ENCODE data around the gene KCNJ16.

Gene KCNJ16

DNA sequence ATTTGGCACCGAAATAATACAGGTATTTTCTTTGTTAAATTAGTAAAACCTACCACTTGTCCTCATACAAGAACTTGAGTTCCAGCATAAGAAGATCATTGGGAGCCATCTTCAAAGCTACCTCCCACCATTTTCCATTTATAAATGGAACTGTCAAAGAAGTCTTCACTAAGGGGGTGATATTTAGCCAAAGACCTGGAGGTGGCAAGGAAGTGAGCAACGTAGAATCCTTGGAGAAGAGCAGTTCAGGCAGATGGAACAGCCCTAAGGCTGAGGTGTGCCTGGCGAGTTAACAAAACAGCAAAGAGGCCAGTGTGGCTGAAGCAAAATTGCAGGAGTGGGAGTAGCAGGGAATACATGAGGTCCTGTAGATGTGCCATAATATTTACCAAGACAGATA, 1.8 kb downstream of the KCNJ16 start:
- Histone ChIP-seq H3K9ac (ENCODE audit: low read length) (no peak overlapping the region), H2AK5ac (ENCODE audit: low read length) (no peak overlapping the region), H3K4ac (ENCODE audit: low read depth, low read length) (no peak overlapping the region), H3K18ac (ENCODE audit: low read length) (no peak overlapping the region), H3K4me1 (ENCODE audit: control insufficient read depth, low read depth, low read length) (no peaks in the 10 kb centered on the region), H2BK5ac (ENCODE audit: low read length) (no peak overlapping the region), H3K27ac (ENCODE audit: low read depth, low read length) (no peak overlapping the region), H4K5ac (ENCODE audit: low read length) (no peak overlapping the region), H3K4me3 (ENCODE audit: low read length) (no peak overlapping the region), H3K79me2 (ENCODE audit: control insufficient read depth, insufficient read depth, low read length) (no peaks in the 10 kb centered on the region), H2BK15ac (replicated peaks; ENCODE audit: low read depth) (no peak overlapping the region), H3K23ac (ENCODE audit: low read length) (no peak overlapping the region), H3K27me3 (ENCODE audit: insufficient read depth, low read length, poor library complexity) (no peaks in the 10 kb centered on the region), H3K4me2 (ENCODE audit: low read length) (no peak overlapping the region), H3K36me3 (ENCODE audit: control insufficient read depth, insufficient read depth, low read length) (no peaks in the 10 kb centered on the region), H4K8ac (ENCODE audit: low read depth, low read length) (no peak overlapping the region), H3K79me1 (ENCODE audit: low read length) (no peaks in the 10 kb centered on the region), H2BK120ac (ENCODE audit: low read depth, low read length) (peak overlapping the region; percentile 9), H3K56ac (ENCODE audit: low read length) (no peak overlapping the region)
- DNase-seq = no peak
- WGBS (ENCODE audit: extremely low coverage, insufficient coverage, low lambda C conversion rate) = no CpG with 5 or more reads among the region's 3 CpGs

DNA sequence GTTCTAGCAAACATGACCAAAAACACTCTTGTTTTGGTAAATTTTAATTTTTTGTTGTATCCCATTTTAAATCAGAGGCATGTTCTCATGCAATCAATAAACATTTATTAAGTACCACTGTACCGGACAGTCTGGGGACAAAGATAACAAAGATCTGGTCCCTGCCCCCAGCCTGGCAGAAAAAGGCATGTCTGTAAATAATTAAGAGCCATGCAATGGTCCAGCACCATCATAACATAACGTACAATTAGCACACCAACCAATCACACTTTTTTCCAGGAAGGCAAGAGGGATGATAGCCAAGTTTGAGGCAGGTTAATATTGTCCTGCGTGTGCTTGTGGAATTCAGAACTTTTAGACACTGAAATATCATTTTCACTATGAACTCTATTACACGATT, 3.5 kb downstream of the KCNJ16 start:
- Histone ChIP-seq H3K36me3 (ENCODE audit: control insufficient read depth, insufficient read depth, low read length) (no peaks in the 10 kb centered on the region), H3K4me1 (ENCODE audit: control insufficient read depth, low read depth, low read length) (no peaks in the 10 kb centered on the region), H2BK5ac (ENCODE audit: low read length) (no peak overlapping the region), H2BK15ac (replicated peaks; ENCODE audit: low read depth) (no peak overlapping the region), H3K4me2 (ENCODE audit: low read length) (no peak overlapping the region), H3K4ac (ENCODE audit: low read depth, low read length) (no peak overlapping the region), H4K8ac (ENCODE audit: low read depth, low read length) (no peak overlapping the region), H4K5ac (ENCODE audit: low read length) (no peak overlapping the region), H2BK120ac (ENCODE audit: low read depth, low read length) (no peak overlapping the region), H3K18ac (ENCODE audit: low read length) (no peak overlapping the region), H3K23ac (ENCODE audit: low read length) (no peak overlapping the region), H3K9ac (ENCODE audit: low read length) (no peak overlapping the region), H2AK5ac (ENCODE audit: low read length) (no peak overlapping the region), H3K27me3 (ENCODE audit: insufficient read depth, low read length, poor library complexity) (no peaks in the 10 kb centered on the region), H3K79me1 (ENCODE audit: low read length) (no peaks in the 10 kb centered on the region), H3K27ac (ENCODE audit: low read depth, low read length) (no peak overlapping the region), H3K79me2 (ENCODE audit: control insufficient read depth, insufficient read depth, low read length) (no peaks in the 10 kb centered on the region), H3K4me3 (ENCODE audit: low read length) (no peak overlapping the region), H3K56ac (ENCODE audit: low read length) (no peak overlapping the region)
- WGBS (ENCODE audit: extremely low coverage, insufficient coverage, low lambda C conversion rate) = no CpG with 5 or more reads among the region's 4 CpGs
- no peak for DNase-seq

DNA sequence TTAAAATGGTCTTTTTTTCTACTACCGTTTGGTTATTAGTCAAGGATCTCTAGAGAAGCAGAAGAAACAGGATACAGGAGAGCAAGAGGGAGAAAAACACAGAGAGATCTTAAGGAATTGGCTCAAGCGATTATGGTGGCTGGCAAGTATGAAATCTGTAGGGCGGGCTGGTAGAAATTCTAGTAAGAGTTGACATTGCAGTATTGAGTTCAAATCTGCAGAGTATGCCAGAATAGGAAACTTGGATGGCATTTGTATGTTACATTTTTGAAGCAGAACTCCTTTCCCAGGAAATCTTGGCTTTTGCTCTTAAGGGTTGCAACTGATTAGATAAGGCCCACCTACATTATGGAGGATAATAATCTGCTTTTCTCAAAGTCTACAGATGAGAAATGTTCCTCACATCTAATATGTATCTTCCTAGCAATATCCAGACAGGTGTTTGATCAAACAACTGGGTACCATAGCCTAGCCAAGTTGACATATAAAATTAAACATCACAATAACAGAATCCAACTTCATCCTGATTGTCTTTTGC, 4.0 kb downstream of the KCNJ16 start:
- H3K4me1 ChIP-seq (ENCODE audit: control insufficient read depth, low read depth, low read length) = no peaks in the 10 kb centered on the region
- DNase-seq = no peak
- H3K9ac ChIP-seq (ENCODE audit: low read length) = no peak overlapping the region
- no peaks in the 10 kb centered on the region for H3K79me1 ChIP-seq (ENCODE audit: low read length)
- no peak overlapping the region for H4K5ac ChIP-seq (ENCODE audit: low read length)
- no CpG with 5 or more reads among the region's 3 CpGs for WGBS (ENCODE audit: extremely low coverage, insufficient coverage, low lambda C conversion rate)
- H3K4ac ChIP-seq (ENCODE audit: low read depth, low read length) = no peak overlapping the region
- no peak overlapping the region for H3K4me3 ChIP-seq (ENCODE audit: low read length)
- H3K23ac ChIP-seq (ENCODE audit: low read length) = no peak overlapping the region
- no peaks in the 10 kb centered on the region for H3K79me2 ChIP-seq (ENCODE audit: control insufficient read depth, insufficient read depth, low read length)
- H2AK5ac ChIP-seq (ENCODE audit: low read length) = no peak overlapping the region
- H2BK15ac ChIP-seq (replicated peaks; ENCODE audit: low read depth) = no peak overlapping the region
- H3K18ac ChIP-seq (ENCODE audit: low read length) = no peak overlapping the region
- no peak overlapping the region for H3K56ac ChIP-seq (ENCODE audit: low read length)
- H3K36me3 ChIP-seq (ENCODE audit: control insufficient read depth, insufficient read depth, low read length) = no peaks in the 10 kb centered on the region
- H2BK5ac ChIP-seq (ENCODE audit: low read length) = no peak overlapping the region
- H2BK120ac ChIP-seq (ENCODE audit: low read depth, low read length) = no peak overlapping the region
- H3K27me3 ChIP-seq (ENCODE audit: insufficient read depth, low read length, poor library complexity) = no peaks in the 10 kb centered on the region
- no peak overlapping the region for H3K4me2 ChIP-seq (ENCODE audit: low read length)
- no peak overlapping the region for H3K27ac ChIP-seq (ENCODE audit: low read depth, low read length)
- H4K8ac ChIP-seq (ENCODE audit: low read depth, low read length) = no peak overlapping the region

DNA sequence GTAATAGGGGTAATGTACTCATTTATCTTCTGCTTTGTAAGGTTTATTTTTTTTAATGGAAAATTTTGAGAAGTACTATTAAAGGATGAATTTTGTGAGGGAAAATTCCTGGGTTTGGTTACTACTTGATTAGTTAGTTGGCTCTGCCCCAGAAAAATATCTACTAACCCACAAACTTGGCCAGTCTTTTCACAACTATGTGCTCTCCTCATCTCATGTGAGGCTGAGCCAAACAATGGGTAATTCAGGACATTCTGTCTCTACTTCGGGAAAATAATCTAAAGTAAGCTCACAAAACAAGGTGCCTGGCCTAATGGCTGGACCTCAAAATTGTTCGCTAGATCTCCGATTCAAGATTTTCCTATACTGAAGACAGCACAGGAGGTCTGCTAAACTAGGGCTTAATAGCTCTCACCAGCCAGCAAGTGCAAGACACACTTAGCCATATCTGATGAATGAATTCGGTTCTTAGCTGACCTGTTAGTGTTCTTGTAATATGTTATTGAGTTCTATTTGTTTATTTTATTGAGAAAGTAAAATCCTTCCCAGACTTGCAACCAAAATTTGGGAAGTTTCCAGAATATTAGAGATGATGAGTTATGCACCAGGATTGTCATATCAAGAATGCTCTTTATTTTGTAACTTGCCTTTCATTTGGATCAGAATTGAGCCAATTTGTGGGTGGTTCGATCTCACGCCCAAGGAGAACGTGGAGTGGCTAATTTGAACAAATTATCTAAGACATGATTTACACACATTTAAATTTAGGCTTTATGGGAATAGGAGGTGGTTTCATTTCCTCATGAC, 5.7 kb downstream of the KCNJ16 start:
- Histone ChIP-seq H3K79me2 (ENCODE audit: control insufficient read depth, insufficient read depth, low read length) (no peaks in the 10 kb centered on the region), H2BK120ac (ENCODE audit: low read depth, low read length) (no peak overlapping the region), H3K56ac (ENCODE audit: low read length) (no peak overlapping the region), H3K18ac (ENCODE audit: low read length) (no peak overlapping the region), H2AK5ac (ENCODE audit: low read length) (no peak overlapping the region), H3K9ac (ENCODE audit: low read length) (no peak overlapping the region), H3K4me2 (ENCODE audit: low read length) (no peak overlapping the region), H3K79me1 (ENCODE audit: low read length) (no peaks in the 10 kb centered on the region), H3K4me1 (ENCODE audit: control insufficient read depth, low read depth, low read length) (no peaks in the 10 kb centered on the region), H4K8ac (ENCODE audit: low read depth, low read length) (no peak overlapping the region), H3K23ac (ENCODE audit: low read length) (no peak overlapping the region), H3K4ac (ENCODE audit: low read depth, low read length) (no peak overlapping the region), H3K27me3 (ENCODE audit: insufficient read depth, low read length, poor library complexity) (no peaks in the 10 kb centered on the region), H3K27ac (ENCODE audit: low read depth, low read length) (no peak overlapping the region), H4K5ac (ENCODE audit: low read length) (no peak overlapping the region), H2BK15ac (replicated peaks; ENCODE audit: low read depth) (no peak overlapping the region), H2BK5ac (ENCODE audit: low read length) (no peak overlapping the region), H3K36me3 (ENCODE audit: control insufficient read depth, insufficient read depth, low read length) (no peaks in the 10 kb centered on the region), H3K4me3 (ENCODE audit: low read length) (no peak overlapping the region)
- DNase-seq = no peak
- WGBS (ENCODE audit: extremely low coverage, insufficient coverage, low lambda C conversion rate) = no CpG with 5 or more reads among the region's 7 CpGs

DNA sequence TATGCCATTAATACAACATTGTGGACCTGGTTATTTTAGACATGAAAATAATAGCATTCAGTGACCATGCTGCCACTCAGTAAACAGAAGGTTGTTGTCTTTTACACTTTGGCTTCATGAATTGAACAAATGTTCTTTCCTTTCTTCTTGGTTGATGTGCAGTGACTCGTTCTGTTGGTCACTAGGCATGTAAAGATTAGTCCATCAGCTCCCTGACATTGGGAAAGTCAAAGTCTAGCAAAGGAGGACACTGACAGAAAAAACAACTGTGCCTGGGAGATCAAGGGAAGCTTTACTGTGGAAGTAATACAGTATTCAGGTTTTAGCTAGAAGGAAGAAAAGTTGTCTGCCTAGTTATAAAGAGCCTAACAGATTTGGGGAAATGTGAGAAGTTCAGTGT, 6.9 kb downstream of the KCNJ16 start:
- Histone ChIP-seq H3K9ac (ENCODE audit: low read length) (no peak overlapping the region), H3K36me3 (ENCODE audit: control insufficient read depth, insufficient read depth, low read length) (no peaks in the 10 kb centered on the region), H3K18ac (ENCODE audit: low read length) (no peak overlapping the region), H2AK5ac (ENCODE audit: low read length) (no peak overlapping the region), H3K4me1 (ENCODE audit: control insufficient read depth, low read depth, low read length) (no peaks in the 10 kb centered on the region), H2BK15ac (replicated peaks; ENCODE audit: low read depth) (no peak overlapping the region), H2BK5ac (ENCODE audit: low read length) (no peak overlapping the region), H3K4ac (ENCODE audit: low read depth, low read length) (no peak overlapping the region), H3K79me1 (ENCODE audit: low read length) (no peaks in the 10 kb centered on the region), H4K8ac (ENCODE audit: low read depth, low read length) (no peak overlapping the region), H3K4me3 (ENCODE audit: low read length) (no peak overlapping the region), H3K27ac (ENCODE audit: low read depth, low read length) (no peak overlapping the region), H3K23ac (ENCODE audit: low read length) (no peak overlapping the region), H3K56ac (ENCODE audit: low read length) (no peak overlapping the region), H3K27me3 (ENCODE audit: insufficient read depth, low read length, poor library complexity) (no peaks in the 10 kb centered on the region), H3K79me2 (ENCODE audit: control insufficient read depth, insufficient read depth, low read length) (no peaks in the 10 kb centered on the region), H2BK120ac (ENCODE audit: low read depth, low read length) (no peak overlapping the region), H4K5ac (ENCODE audit: low read length) (no peak overlapping the region), H3K4me2 (ENCODE audit: low read length) (no peak overlapping the region)
- no peak for DNase-seq
- WGBS (ENCODE audit: extremely low coverage, insufficient coverage, low lambda C conversion rate) = no CpG with 5 or more reads among the region's 1 CpG

DNA sequence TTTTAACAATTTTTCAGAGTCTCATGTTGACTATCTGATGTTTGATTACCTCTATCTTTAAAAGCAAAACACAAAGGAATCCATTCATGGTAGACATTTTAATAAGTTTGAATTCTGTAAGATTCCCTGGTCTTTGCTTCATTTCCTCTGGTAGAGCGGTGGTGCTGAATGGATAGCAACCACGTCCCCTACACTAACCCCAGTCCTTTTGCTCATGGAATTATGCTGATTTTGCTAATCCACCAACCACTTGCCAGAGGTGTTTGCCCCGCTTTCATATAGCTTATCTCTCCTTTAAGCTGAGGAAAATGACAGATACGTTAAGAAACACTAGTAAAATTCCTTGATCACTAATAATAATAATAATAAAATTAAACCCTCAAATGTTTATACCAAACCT, 9.5 kb downstream of the KCNJ16 start:
- no peaks in the 10 kb centered on the region for H3K4me1 ChIP-seq (ENCODE audit: control insufficient read depth, low read depth, low read length)
- no peak overlapping the region for H3K27ac ChIP-seq (ENCODE audit: low read depth, low read length)
- H2BK120ac ChIP-seq (ENCODE audit: low read depth, low read length) = no peak overlapping the region
- no peak overlapping the region for H4K8ac ChIP-seq (ENCODE audit: low read depth, low read length)
- no peak overlapping the region for H3K23ac ChIP-seq (ENCODE audit: low read length)
- H4K5ac ChIP-seq (ENCODE audit: low read length) = no peak overlapping the region
- H3K4me2 ChIP-seq (ENCODE audit: low read length) = no peak overlapping the region
- H2AK5ac ChIP-seq (ENCODE audit: low read length) = no peak overlapping the region
- H3K36me3 ChIP-seq (ENCODE audit: control insufficient read depth, insufficient read depth, low read length) = no peaks in the 10 kb centered on the region
- no peaks in the 10 kb centered on the region for H3K79me1 ChIP-seq (ENCODE audit: low read length)
- no peak for DNase-seq
- no peak overlapping the region for H2BK15ac ChIP-seq (replicated peaks; ENCODE audit: low read depth)
- H2BK5ac ChIP-seq (ENCODE audit: low read length) = no peak overlapping the region
- no peaks in the 10 kb centered on the region for H3K27me3 ChIP-seq (ENCODE audit: insufficient read depth, low read length, poor library complexity)
- no peak overlapping the region for H3K56ac ChIP-seq (ENCODE audit: low read length)
- H3K18ac ChIP-seq (ENCODE audit: low read length) = no peak overlapping the region
- no peak overlapping the region for H3K4ac ChIP-seq (ENCODE audit: low read depth, low read length)
- no peaks in the 10 kb centered on the region for H3K79me2 ChIP-seq (ENCODE audit: control insufficient read depth, insufficient read depth, low read length)
- no peak overlapping the region for H3K9ac ChIP-seq (ENCODE audit: low read length)
- no CpG with 5 or more reads among the region's 4 CpGs for WGBS (ENCODE audit: extremely low coverage, insufficient coverage, low lambda C conversion rate)
- H3K4me3 ChIP-seq (ENCODE audit: low read length) = no peak overlapping the region
